GM19452 (cell line): ENCODE results near the gene SARDH.

Source experiments
- ATAC-seq: cut with Tn5 transposase; IDR thresholded peaks from one replicate; pipeline ENCODE4 v1.9.1; 2021; ENCODE audit not compliant: unreplicated experiment

The SARDH gene

GRCh38 chr9:133735415-133735775 lies 2.8 kb downstream of the SARDH start:
- ATAC-seq, result no peak

- no peak for ATAC-seq
Observed at GRCh38 chr9:133734590-133735414, 3.4 kb downstream of the SARDH start.

- no peak for ATAC-seq
Observed at GRCh38 chr9:133733796-133734533, 4.2 kb downstream of the SARDH start.

- ATAC-seq, result no peak
Observed at GRCh38 chr9:133733421-133733795, 4.7 kb downstream of the SARDH start.

GRCh38 chr9:133732639-133733408 lies 5.3 kb downstream of the SARDH start:
- ATAC-seq, result no peak

GRCh38 chr9:133731876-133732638 lies 6.1 kb downstream of the SARDH start:
- no peak for ATAC-seq

- ATAC-seq, result no peak
Observed at GRCh38 chr9:133730994-133731715, 7.0 kb downstream of the SARDH start.

- ATAC-seq, result no peak
Observed at GRCh38 chr9:133729617-133730281, 8.4 kb downstream of the SARDH start.

- no peak for ATAC-seq
Observed at GRCh38 chr9:133728856-133729616, 9.1 kb downstream of the SARDH start.

- no peak for ATAC-seq
Observed at GRCh38 chr9:133727876-133728441, 10.2 kb downstream of the SARDH start.

- ATAC-seq, result no peak
Observed at GRCh38 chr9:133727277-133727875, 10.8 kb downstream of the SARDH start.

- no peak for ATAC-seq
Observed at GRCh38 chr9:133726401-133727276, 11.5 kb downstream of the SARDH start.

- ATAC-seq, result no peak
Observed at GRCh38 chr9:133725886-133726285, 12.3 kb downstream of the SARDH start.

- no peak for ATAC-seq
Observed at GRCh38 chr9:133718563-133719315, 19.4 kb downstream of the SARDH start.

- no peak for ATAC-seq
Observed at GRCh38 chr9:133717113-133718031, 20.8 kb downstream of the SARDH start.
